ENCODE data around the gene POLR2A.

Gene POLR2A

DNA sequence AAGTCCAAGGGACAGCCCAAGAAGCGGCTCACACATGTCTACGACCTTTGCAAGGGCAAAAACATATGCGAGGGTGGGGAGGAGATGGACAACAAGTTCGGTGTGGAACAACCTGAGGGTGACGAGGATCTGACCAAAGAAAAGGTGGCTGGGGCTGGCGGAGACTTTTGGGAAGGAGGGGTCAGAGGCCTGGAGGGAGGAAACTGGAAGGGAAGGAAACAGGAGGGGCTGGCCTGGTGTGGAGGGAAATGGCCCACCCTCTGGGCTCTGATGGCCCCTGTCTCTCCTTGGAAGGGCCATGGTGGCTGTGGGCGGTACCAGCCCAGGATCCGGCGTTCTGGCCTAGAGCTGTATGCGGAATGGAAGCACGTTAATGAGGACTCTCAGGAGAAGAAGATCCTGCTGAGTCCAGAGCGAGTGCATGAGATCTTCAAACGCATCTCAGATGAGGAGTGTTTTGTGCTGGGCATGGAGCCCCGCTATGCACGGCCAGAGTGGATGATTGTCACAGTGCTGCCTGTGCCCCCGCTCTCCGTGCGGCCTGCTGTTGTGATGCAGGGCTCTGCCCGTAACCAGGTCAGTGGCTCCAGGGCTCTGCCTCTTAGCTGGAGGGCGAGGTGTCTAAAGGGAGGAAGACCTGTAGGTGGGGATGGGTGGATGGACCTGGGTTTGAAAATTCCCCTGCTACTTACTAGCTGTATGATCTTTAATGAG, 12.5 kb downstream of the POLR2A start:
- no peaks in the 10 kb centered on the region for H3K27me3 ChIP-seq (ENCODE audit: insufficient read depth, low read length)
- no peaks in the 10 kb centered on the region for H3K79me1 ChIP-seq (ENCODE audit: low read length)
- no peak overlapping the region for H4K91ac ChIP-seq (ENCODE audit: low read depth, low read length)
- H4K8ac ChIP-seq (ENCODE audit: low read depth, low read length) = no peak overlapping the region
- no peak overlapping the region for H2BK12ac ChIP-seq (ENCODE audit: low read length)
- peaks cover 10% of the 10 kb centered on the region for H3K79me2 ChIP-seq (ENCODE audit: control insufficient read depth, insufficient read depth, low read length, poor library complexity)
- H3K9ac ChIP-seq (ENCODE audit: low read length) = no peak overlapping the region
- no peak overlapping the region for H2AFZ ChIP-seq (ENCODE audit: insufficient read depth, low read length, poor library complexity)
- peaks cover 2% of the 10 kb centered on the region for H3K9me3 ChIP-seq (ENCODE audit: insufficient read depth, low read depth, low read length)
- H4K12ac ChIP-seq (ENCODE audit: low read depth, low read length) = no peak overlapping the region
- H2BK120ac ChIP-seq (ENCODE audit: insufficient read depth, low read length, poor library complexity) = no peak overlapping the region
- no peak overlapping the region for H3K23ac ChIP-seq (ENCODE audit: low read length)
- H3K27ac ChIP-seq (ENCODE audit: low read depth, low read length) = no peak overlapping the region
- no CpG with 5 or more reads among the region's 20 CpGs for WGBS (ENCODE audit: extremely low coverage, insufficient coverage, insufficient read length)
- no peak overlapping the region for H3K18ac ChIP-seq (ENCODE audit: low read length)
- peaks cover 48 to 59% of the 10 kb centered on the region in 2 experiments for H3K36me3 ChIP-seq (ENCODE audit: control insufficient read depth in 1 of 2, insufficient read depth in 2 of 2, low read length in 2 of 2)
- H3K14ac ChIP-seq (ENCODE audit: low read length) = no peak overlapping the region
- no peak overlapping the region for H3K4me2 ChIP-seq (ENCODE audit: low read length)
- H2AK5ac ChIP-seq (ENCODE audit: low read length) = no peak overlapping the region
- no peak for DNase-seq
- no peak overlapping the region for H3K4me3 ChIP-seq (ENCODE audit: low read depth, low read length)
- no peak overlapping the region for H3K4ac ChIP-seq (ENCODE audit: low read depth, low read length)
- H3K4me1 ChIP-seq (ENCODE audit: control insufficient read depth in 1 of 2, insufficient read depth in 2 of 2, low read length in 2 of 2) = no peaks in the 10 kb centered on the region
- no peak overlapping the region for H2BK5ac ChIP-seq (ENCODE audit: low read depth, low read length, poor library complexity)

DNA sequence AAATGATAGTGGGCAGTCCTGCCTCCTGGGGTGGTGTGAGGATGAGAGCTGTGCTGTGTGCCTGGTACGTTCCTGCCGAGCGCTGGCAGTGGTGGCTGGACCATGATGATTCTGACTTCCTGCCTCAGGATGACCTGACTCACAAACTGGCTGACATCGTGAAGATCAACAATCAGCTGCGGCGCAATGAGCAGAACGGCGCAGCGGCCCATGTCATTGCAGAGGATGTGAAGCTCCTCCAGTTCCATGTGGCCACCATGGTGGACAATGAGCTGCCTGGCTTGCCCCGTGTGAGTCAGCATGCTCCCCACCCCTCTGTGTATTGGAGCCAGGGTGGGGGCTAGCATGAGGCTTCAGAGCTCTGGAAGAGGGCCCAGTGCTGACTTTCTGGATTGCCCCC, 13.1 kb downstream of the POLR2A start:
- Histone ChIP-seq H3K18ac (ENCODE audit: low read length) (no peak overlapping the region), H3K27me3 (ENCODE audit: insufficient read depth, low read length) (no peaks in the 10 kb centered on the region), H4K12ac (ENCODE audit: low read depth, low read length) (no peak overlapping the region), H3K27ac (ENCODE audit: low read depth, low read length) (no peak overlapping the region), H3K4me2 (ENCODE audit: low read length) (no peak overlapping the region), H3K79me2 (ENCODE audit: control insufficient read depth, insufficient read depth, low read length, poor library complexity) (peaks cover 7% of the 10 kb centered on the region), H3K14ac (ENCODE audit: low read length) (no peak overlapping the region), H2AK5ac (ENCODE audit: low read length) (no peak overlapping the region), H3K9ac (ENCODE audit: low read length) (no peak overlapping the region), H2BK5ac (ENCODE audit: low read depth, low read length, poor library complexity) (no peak overlapping the region), H3K4me3 (ENCODE audit: low read depth, low read length) (no peak overlapping the region), H3K79me1 (ENCODE audit: low read length) (no peaks in the 10 kb centered on the region), H3K36me3 (ENCODE audit: control insufficient read depth in 1 of 2, insufficient read depth in 2 of 2, low read length in 2 of 2) (peaks cover 54 to 65% of the 10 kb centered on the region in 2 experiments), H4K8ac (ENCODE audit: low read depth, low read length) (no peak overlapping the region), H4K91ac (ENCODE audit: low read depth, low read length) (no peak overlapping the region), H2BK12ac (ENCODE audit: low read length) (no peak overlapping the region), H2BK120ac (ENCODE audit: insufficient read depth, low read length, poor library complexity) (no peak overlapping the region), H3K23ac (ENCODE audit: low read length) (no peak overlapping the region), H3K4me1 (ENCODE audit: control insufficient read depth in 1 of 2, insufficient read depth in 2 of 2, low read length in 2 of 2) (no peaks in the 10 kb centered on the region), H2AFZ (ENCODE audit: insufficient read depth, low read length, poor library complexity) (no peak overlapping the region), H3K9me3 (ENCODE audit: insufficient read depth, low read depth, low read length) (peaks cover 2% of the 10 kb centered on the region), H3K4ac (ENCODE audit: low read depth, low read length) (no peak overlapping the region)
- no CpG with 5 or more reads among the region's 10 CpGs for WGBS (ENCODE audit: extremely low coverage, insufficient coverage, insufficient read length)
- DNase-seq = no peak

DNA sequence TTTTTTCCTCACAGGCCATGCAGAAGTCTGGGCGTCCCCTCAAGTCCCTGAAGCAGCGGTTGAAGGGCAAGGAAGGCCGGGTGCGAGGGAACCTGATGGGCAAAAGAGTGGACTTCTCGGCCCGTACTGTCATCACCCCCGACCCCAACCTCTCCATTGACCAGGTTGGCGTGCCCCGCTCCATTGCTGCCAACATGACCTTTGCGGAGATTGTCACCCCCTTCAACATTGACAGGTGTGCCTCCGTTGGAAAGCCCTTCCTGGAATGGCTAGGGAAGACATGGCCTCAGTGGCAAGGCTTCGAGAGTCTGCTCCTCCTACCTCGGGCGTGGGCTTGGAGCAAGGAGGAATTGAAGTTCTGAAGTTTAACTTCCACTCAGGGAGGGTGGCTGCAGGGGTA, 13.5 kb downstream of the POLR2A start:
- no peak overlapping the region for H2AFZ ChIP-seq (ENCODE audit: insufficient read depth, low read length, poor library complexity)
- no CpG with 5 or more reads among the region's 14 CpGs for WGBS (ENCODE audit: extremely low coverage, insufficient coverage, insufficient read length)

DNA sequence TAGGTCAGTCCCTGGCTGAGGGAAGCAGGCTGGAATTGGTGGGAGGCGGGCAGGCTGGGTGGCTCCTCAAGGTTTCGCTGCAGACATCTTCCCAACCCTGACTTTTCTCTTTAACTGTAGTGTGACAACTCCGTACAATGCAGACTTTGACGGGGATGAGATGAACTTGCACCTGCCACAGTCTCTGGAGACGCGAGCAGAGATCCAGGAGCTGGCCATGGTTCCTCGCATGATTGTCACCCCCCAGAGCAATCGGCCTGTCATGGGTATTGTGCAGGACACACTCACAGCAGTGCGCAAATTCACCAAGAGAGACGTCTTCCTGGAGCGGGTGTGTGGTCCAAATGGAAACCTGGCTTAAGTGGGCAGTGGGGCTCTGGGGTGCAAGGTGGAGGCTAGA, 15.0 kb downstream of the POLR2A start:
- Histone ChIP-seq H4K8ac (ENCODE audit: low read depth, low read length) (no peak overlapping the region), H4K12ac (ENCODE audit: low read depth, low read length) (no peak overlapping the region), H3K4me2 (ENCODE audit: low read length) (no peak overlapping the region), H3K14ac (ENCODE audit: low read length) (no peak overlapping the region), H3K9me3 (ENCODE audit: insufficient read depth, low read depth, low read length) (peaks cover 2% of the 10 kb centered on the region), H4K91ac (ENCODE audit: low read depth, low read length) (no peak overlapping the region), H3K79me1 (ENCODE audit: low read length) (no peaks in the 10 kb centered on the region), H3K4ac (ENCODE audit: low read depth, low read length) (no peak overlapping the region), H2AFZ (ENCODE audit: insufficient read depth, low read length, poor library complexity) (no peak overlapping the region), H3K4me1 (ENCODE audit: control insufficient read depth in 1 of 2, insufficient read depth in 2 of 2, low read length in 2 of 2) (no peaks in the 10 kb centered on the region), H2AK5ac (ENCODE audit: low read length) (no peak overlapping the region), H2BK120ac (ENCODE audit: insufficient read depth, low read length, poor library complexity) (no peak overlapping the region), H3K18ac (ENCODE audit: low read length) (no peak overlapping the region), H3K79me2 (ENCODE audit: control insufficient read depth, insufficient read depth, low read length, poor library complexity) (no peaks in the 10 kb centered on the region), H3K23ac (ENCODE audit: low read length) (no peak overlapping the region), H3K4me3 (ENCODE audit: low read depth, low read length) (no peak overlapping the region), H2BK12ac (ENCODE audit: low read length) (no peak overlapping the region), H2BK5ac (ENCODE audit: low read depth, low read length, poor library complexity) (no peak overlapping the region), H3K9ac (ENCODE audit: low read length) (no peak overlapping the region), H3K36me3 (ENCODE audit: control insufficient read depth in 1 of 2, insufficient read depth in 2 of 2, low read length in 2 of 2) (peaks cover 70 to 81% of the 10 kb centered on the region in 2 experiments), H3K27me3 (ENCODE audit: insufficient read depth, low read length) (no peaks in the 10 kb centered on the region), H3K27ac (ENCODE audit: low read depth, low read length) (no peak overlapping the region)
- WGBS (ENCODE audit: extremely low coverage, insufficient coverage, insufficient read length) = no CpG with 5 or more reads among the region's 11 CpGs
- no peak for DNase-seq

More for the DNA sequence above, 13.5 kb downstream of the POLR2A start:
- H4K12ac ChIP-seq (ENCODE audit: low read depth, low read length) = no peak overlapping the region
- no peaks in the 10 kb centered on the region for H3K79me1 ChIP-seq (ENCODE audit: low read length)
- H3K18ac ChIP-seq (ENCODE audit: low read length) = no peak overlapping the region
- peaks cover 5% of the 10 kb centered on the region for H3K79me2 ChIP-seq (ENCODE audit: control insufficient read depth, insufficient read depth, low read length, poor library complexity)
- no peak overlapping the region for H4K91ac ChIP-seq (ENCODE audit: low read depth, low read length)
- H2BK12ac ChIP-seq (ENCODE audit: low read length) = no peak overlapping the region
- no peak overlapping the region for H2AK5ac ChIP-seq (ENCODE audit: low read length)
- peaks cover 2% of the 10 kb centered on the region for H3K9me3 ChIP-seq (ENCODE audit: insufficient read depth, low read depth, low read length)
- no peak overlapping the region for H4K8ac ChIP-seq (ENCODE audit: low read depth, low read length)
- H3K14ac ChIP-seq (ENCODE audit: low read length) = no peak overlapping the region
- H2BK120ac ChIP-seq (ENCODE audit: insufficient read depth, low read length, poor library complexity) = no peak overlapping the region
- no peaks in the 10 kb centered on the region for H3K27me3 ChIP-seq (ENCODE audit: insufficient read depth, low read length)
- no peak overlapping the region for H3K4ac ChIP-seq (ENCODE audit: low read depth, low read length)
- no peak overlapping the region for H3K23ac ChIP-seq (ENCODE audit: low read length)
- no peak overlapping the region for H3K4me3 ChIP-seq (ENCODE audit: low read depth, low read length)
- H3K36me3 ChIP-seq (ENCODE audit: control insufficient read depth in 1 of 2, insufficient read depth in 2 of 2, low read length in 2 of 2) = peaks cover 58 to 69% of the 10 kb centered on the region in 2 experiments
- no peak for DNase-seq
- no peak overlapping the region for H3K4me2 ChIP-seq (ENCODE audit: low read length)
- no peaks in the 10 kb centered on the region for H3K4me1 ChIP-seq (ENCODE audit: control insufficient read depth in 1 of 2, insufficient read depth in 2 of 2, low read length in 2 of 2)
- H3K9ac ChIP-seq (ENCODE audit: low read length) = no peak overlapping the region
- no peak overlapping the region for H3K27ac ChIP-seq (ENCODE audit: low read depth, low read length)
- no peak overlapping the region for H2BK5ac ChIP-seq (ENCODE audit: low read depth, low read length, poor library complexity)
